ENCODE data around the gene ZNF850. TPM values are rescaled to one million over a fixed set of nuclear protein-coding genes. Genes with fewer than 3 reads are reported as not detected.

ZNF850 gene
- total RNA-seq, 1 experiment from 2014 or later, result 4.0 TPM

- Histone ChIP-seq H3F3A (ENCODE audit: insufficient read depth, low read depth) (no peaks in the 10 kb centered on the region), H3K4me3 (no peak overlapping the region), H3K9me2 (ENCODE audit: insufficient read depth) (no peaks in the 10 kb centered on the region), H4K20me1 (ENCODE audit: insufficient read depth) (no peaks in the 10 kb centered on the region), H3K4me1 (replicated peaks; ENCODE audit: insufficient read depth) (no peaks in the 10 kb centered on the region), H3K4me2 (no peak overlapping the region), H3K27ac (no peak overlapping the region), H3K27me3 (ENCODE audit: insufficient read depth, low read depth) (no peaks in the 10 kb centered on the region), H3K79me2 (ENCODE audit: low read depth) (no peaks in the 10 kb centered on the region), H3K36me3 (ENCODE audit: low read depth) (no peaks in the 10 kb centered on the region), H3K9me3 (ENCODE audit: insufficient read depth, low read depth) (peaks cover 39% of the 10 kb centered on the region), H2AFZ (no peak overlapping the region)
- no TSS peak for BruUV-seq (replicated peaks)
- no peak for TF ChIP-seq EZH2 (IDR thresholded peaks at IDR 0.05; ENCODE audit: low read depth)
- TF ChIP-seq, protein P1, sequence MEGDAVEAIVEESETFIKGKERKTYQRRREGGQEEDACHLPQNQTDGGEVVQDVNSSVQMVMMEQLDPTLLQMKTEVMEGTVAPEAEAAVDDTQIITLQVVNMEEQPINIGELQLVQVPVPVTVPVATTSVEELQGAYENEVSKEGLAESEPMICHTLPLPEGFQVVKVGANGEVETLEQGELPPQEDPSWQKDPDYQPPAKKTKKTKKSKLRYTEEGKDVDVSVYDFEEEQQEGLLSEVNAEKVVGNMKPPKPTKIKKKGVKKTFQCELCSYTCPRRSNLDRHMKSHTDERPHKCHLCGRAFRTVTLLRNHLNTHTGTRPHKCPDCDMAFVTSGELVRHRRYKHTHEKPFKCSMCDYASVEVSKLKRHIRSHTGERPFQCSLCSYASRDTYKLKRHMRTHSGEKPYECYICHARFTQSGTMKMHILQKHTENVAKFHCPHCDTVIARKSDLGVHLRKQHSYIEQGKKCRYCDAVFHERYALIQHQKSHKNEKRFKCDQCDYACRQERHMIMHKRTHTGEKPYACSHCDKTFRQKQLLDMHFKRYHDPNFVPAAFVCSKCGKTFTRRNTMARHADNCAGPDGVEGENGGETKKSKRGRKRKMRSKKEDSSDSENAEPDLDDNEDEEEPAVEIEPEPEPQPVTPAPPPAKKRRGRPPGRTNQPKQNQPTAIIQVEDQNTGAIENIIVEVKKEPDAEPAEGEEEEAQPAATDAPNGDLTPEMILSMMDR (conservative IDR thresholded peaks at IDR 0.05), result no peak
- ChIA-PET POLR2A (ENCODE audit: unreplicated experiment) (no interaction called here), CTCF (no interaction called here)
- intact Hi-C loops (cut with micrococcal nuclease; ENCODE audit: unreplicated experiment), result no loop called here
- DNase-seq, result no peak
Observed at GRCh38 chr19:36807029-36807428, 34.4 kb upstream of the ZNF850 start.

- H3K27me3 ChIP-seq (ENCODE audit: insufficient read depth, low read depth), result no peaks in the 10 kb centered on the region
- no peak for TF ChIP-seq EZH2 (IDR thresholded peaks at IDR 0.05; ENCODE audit: low read depth)
- TF ChIP-seq, protein P1 (conservative IDR thresholded peaks at IDR 0.05), result no peak
- no peak overlapping the region for H3K4me3 ChIP-seq
- no peaks in the 10 kb centered on the region for H3K4me1 ChIP-seq (replicated peaks; ENCODE audit: insufficient read depth)
- no peak for DNase-seq
- peaks cover 24% of the 10 kb centered on the region for H3K9me3 ChIP-seq (ENCODE audit: insufficient read depth, low read depth)
- H2AFZ ChIP-seq, result no peak overlapping the region
- no peaks in the 10 kb centered on the region for H3K79me2 ChIP-seq (ENCODE audit: low read depth)
- BruUV-seq (replicated peaks), result no TSS peak
- no peaks in the 10 kb centered on the region for H3K36me3 ChIP-seq (ENCODE audit: low read depth)
- CTCF ChIA-PET, result interaction anchor here (0.7 kb wide), 1 partner anchor 71 kb away, joined by 5 read pairs; no protein-coding TSS in a partner anchor
- intact Hi-C loops (cut with micrococcal nuclease; ENCODE audit: unreplicated experiment), result no loop called here
- no peak overlapping the region for H3K4me2 ChIP-seq
- H3F3A ChIP-seq (ENCODE audit: insufficient read depth, low read depth), result no peaks in the 10 kb centered on the region
- no peaks in the 10 kb centered on the region for H4K20me1 ChIP-seq (ENCODE audit: insufficient read depth)
- H3K27ac ChIP-seq, result no peak overlapping the region
- H3K9me2 ChIP-seq (ENCODE audit: insufficient read depth), result no peaks in the 10 kb centered on the region
- POLR2A ChIA-PET (ENCODE audit: unreplicated experiment), result no interaction called here
Observed at GRCh38 chr19:36805364-36805763, 32.8 kb upstream of the ZNF850 start.

- Histone ChIP-seq H2AFZ (peak overlapping the region; percentile 71), H3K36me3 (ENCODE audit: low read depth) (no peaks in the 10 kb centered on the region), H3K4me1 (replicated peaks; ENCODE audit: insufficient read depth) (no peaks in the 10 kb centered on the region), H3K9me2 (ENCODE audit: insufficient read depth) (no peaks in the 10 kb centered on the region), H3K27ac (no peak overlapping the region), H3K4me2 (peak overlapping the region; percentile 40; the same call in 1 of the 2 replicates), H3K4me3 (peak overlapping the region; percentile 51; the same call in 1 of the 2 replicates), H4K20me1 (ENCODE audit: insufficient read depth) (no peaks in the 10 kb centered on the region), H3K27me3 (ENCODE audit: insufficient read depth, low read depth) (no peaks in the 10 kb centered on the region), H3F3A (ENCODE audit: insufficient read depth, low read depth) (no peaks in the 10 kb centered on the region), H3K79me2 (ENCODE audit: low read depth) (no peaks in the 10 kb centered on the region), H3K9me3 (ENCODE audit: insufficient read depth, low read depth) (peaks cover 18% of the 10 kb centered on the region)
- DNase-seq, result no peak
- CTCF ChIA-PET, result no interaction called here
- BruUV-seq (replicated peaks), result TSS peak; percentile 71
- intact Hi-C loops (cut with micrococcal nuclease; ENCODE audit: unreplicated experiment), result loop anchor here (5.0 kb wide), 1 partner anchor 670 kb away; no protein-coding TSS in a partner anchor
- POLR2A ChIA-PET (ENCODE audit: unreplicated experiment), result no interaction called here
- TF ChIP-seq, protein P1 (conservative IDR thresholded peaks at IDR 0.05), result no peak
- TF ChIP-seq EZH2 (IDR thresholded peaks at IDR 0.05; ENCODE audit: low read depth), result no peak
Observed at GRCh38 chr19:36797786-36798108, 25.1 kb upstream of the ZNF850 start.
